Measurements from ENCODE around the gene SIX5. TPM values are rescaled to one million over a fixed set of nuclear protein-coding genes. Genes with fewer than 3 reads are reported as not detected.
A peak's percentile ranks its signal among the peaks of the same experiment; 100 is the strongest.

The SIX5 gene
- total and polyA plus RNA-seq, 2 experiments from 2014 or later = 15.6 to 17.0 TPM

DNA sequence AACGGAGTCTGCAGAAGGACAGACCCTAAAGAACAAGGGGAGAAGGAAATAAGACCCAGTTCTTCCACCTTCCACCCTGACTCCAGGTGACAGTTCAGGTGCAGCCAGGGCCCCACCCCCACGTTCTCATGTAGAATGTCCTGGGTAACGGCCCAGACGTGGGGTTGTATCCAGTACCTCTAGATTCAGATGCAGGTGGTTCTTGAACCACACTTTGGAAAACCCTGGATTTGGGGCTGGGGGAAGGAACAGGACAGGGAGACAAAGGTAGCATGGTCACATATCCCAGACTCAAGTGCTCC, 11.0 kb upstream of the SIX5 start:
- Histone ChIP-seq H3K4me2 (peak overlapping the region; percentile 82), H3K4me3 (no peak overlapping the region), H3K36me3 (replicated peaks; ENCODE audit: insufficient read depth, low read depth) (no peaks in the 10 kb centered on the region), H3K4me1 (ENCODE audit: insufficient read depth) (peaks cover 38% of the 10 kb centered on the region), H3K9me2 (replicated peaks; ENCODE audit: insufficient read depth) (no peaks in the 10 kb centered on the region), H3K27ac (no peak overlapping the region), H3K9me3 (ENCODE audit: low read depth) (no peaks in the 10 kb centered on the region), H3K79me2 (no peaks in the 10 kb centered on the region), H2AFZ (no peak overlapping the region), H3K27me3 (no peaks in the 10 kb centered on the region), H4K20me1 (ENCODE audit: insufficient read depth, poor library complexity, severe bottlenecking) (peaks cover 6% of the 10 kb centered on the region)
- WGBS (ENCODE audit: low lambda C conversion rate, missing lambda C conversion rate) = 60% methylated on average over 4 of the region's 4 CpGs
- DNase-seq (ENCODE audit: low spot score) = no peak
- no peak for TF ChIP-seq EZH2 (IDR thresholded peaks at IDR 0.05; ENCODE audit: borderline replicate concordance)
- TF ChIP-seq, protein P1, sequence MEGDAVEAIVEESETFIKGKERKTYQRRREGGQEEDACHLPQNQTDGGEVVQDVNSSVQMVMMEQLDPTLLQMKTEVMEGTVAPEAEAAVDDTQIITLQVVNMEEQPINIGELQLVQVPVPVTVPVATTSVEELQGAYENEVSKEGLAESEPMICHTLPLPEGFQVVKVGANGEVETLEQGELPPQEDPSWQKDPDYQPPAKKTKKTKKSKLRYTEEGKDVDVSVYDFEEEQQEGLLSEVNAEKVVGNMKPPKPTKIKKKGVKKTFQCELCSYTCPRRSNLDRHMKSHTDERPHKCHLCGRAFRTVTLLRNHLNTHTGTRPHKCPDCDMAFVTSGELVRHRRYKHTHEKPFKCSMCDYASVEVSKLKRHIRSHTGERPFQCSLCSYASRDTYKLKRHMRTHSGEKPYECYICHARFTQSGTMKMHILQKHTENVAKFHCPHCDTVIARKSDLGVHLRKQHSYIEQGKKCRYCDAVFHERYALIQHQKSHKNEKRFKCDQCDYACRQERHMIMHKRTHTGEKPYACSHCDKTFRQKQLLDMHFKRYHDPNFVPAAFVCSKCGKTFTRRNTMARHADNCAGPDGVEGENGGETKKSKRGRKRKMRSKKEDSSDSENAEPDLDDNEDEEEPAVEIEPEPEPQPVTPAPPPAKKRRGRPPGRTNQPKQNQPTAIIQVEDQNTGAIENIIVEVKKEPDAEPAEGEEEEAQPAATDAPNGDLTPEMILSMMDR (IDR thresholded peaks at IDR 0.05; ENCODE audit: poor library complexity) = no peak
- TF ChIP-seq EZH2phosphoT487 (IDR thresholded peaks at IDR 0.05; ENCODE audit: low read depth, severe bottlenecking, unreplicated experiment) = no peak

DNA sequence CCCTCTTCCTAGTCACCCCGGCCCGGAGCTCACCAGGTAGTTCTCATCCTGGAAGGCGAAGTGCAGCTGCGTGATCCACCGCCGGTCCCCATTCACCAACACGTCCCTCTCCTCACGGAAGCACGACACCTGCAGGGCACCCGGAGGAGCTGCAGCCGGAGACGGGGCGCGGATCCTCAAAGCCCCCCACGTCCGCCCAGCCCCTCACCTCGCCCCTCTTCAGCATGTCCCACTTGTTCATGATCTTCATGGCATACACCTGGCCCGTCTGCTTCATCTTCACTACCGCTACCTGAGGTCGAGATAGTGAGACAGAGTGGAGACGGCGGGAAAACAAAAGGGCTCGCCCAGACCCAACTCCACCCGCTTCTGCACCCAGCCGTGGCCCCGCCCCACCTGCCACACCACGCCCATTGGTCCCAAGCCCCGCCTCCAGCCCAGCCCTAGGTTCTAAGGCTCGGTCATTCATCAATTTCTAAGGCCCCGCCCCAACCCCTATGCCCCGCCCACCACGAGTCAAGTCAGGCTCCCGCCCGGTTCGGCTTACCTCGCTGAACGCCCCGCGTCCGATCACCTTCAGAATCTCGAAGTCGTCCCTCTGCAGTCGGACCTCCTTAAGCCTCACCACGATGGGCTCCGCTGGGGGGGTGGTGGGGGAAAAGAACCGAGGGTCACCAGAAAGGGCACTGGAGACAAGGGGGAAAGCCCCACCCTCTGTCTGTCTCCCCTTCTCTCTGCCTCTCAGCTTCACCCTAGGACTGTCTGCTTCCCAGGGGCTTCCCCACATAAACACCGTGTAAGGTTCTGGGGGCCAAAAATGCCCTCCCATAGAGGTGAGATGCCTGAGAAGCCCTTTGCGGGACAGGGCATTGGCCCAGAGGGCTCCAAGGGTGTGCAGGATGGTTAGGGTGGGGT, 10.4 kb upstream of the SIX5 start:
- H3K4me2 ChIP-seq = peak overlapping the region; percentile 82
- no peak overlapping the region for H3K27ac ChIP-seq
- WGBS (ENCODE audit: low lambda C conversion rate, missing lambda C conversion rate) = 33% methylated on average over 32 of the region's 48 CpGs

DNA sequence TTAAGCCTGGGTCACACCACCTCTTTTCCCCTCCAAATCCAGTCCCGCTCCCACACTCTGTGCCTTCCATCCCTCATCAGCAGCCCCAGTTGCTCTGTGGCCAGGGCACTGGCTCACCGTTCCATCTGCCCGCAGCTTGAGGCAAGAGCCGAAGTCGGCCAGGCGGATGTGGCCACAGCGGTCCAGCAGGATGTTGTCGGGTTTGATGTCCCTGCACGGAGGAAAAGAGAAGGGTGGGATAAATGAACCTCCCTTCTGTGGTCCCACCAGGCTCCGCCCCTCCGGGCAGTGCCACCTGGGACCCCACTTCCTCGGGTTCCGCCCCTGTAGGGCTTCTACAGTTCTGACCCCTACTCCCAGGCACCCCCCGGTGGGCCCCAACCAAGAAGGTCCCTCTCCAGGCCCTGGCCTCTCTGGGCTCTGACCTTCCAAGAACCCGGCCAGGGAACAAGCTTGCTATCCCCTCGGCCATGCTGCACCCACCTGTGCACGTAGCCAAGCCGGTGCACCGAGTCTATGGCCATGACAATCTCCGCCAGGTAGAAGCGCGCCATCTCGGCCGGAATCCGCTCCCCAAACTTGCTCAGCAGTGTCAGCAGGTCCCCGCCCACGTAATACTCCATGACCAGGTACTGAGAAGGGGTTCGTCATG, 9.1 kb upstream of the SIX5 start:
- no peaks in the 10 kb centered on the region for H3K9me2 ChIP-seq (replicated peaks; ENCODE audit: insufficient read depth)
- 97% methylated on average over 28 of the region's 28 CpGs for WGBS (ENCODE audit: low lambda C conversion rate, missing lambda C conversion rate)
- TF ChIP-seq EZH2phosphoT487 (IDR thresholded peaks at IDR 0.05; ENCODE audit: low read depth, severe bottlenecking, unreplicated experiment) = no peak
- no peak for TF ChIP-seq EZH2 (IDR thresholded peaks at IDR 0.05; ENCODE audit: borderline replicate concordance)
- TF ChIP-seq, protein P1 (IDR thresholded peaks at IDR 0.05; ENCODE audit: poor library complexity) = no peak
- H3K4me2 ChIP-seq = no peak overlapping the region
- H3K27ac ChIP-seq = no peak overlapping the region
- peaks cover 25% of the 10 kb centered on the region for H3K4me1 ChIP-seq (ENCODE audit: insufficient read depth)
- H3K79me2 ChIP-seq = no peaks in the 10 kb centered on the region
- no peaks in the 10 kb centered on the region for H3K27me3 ChIP-seq
- no peak overlapping the region for H2AFZ ChIP-seq
- no peak for DNase-seq (ENCODE audit: low spot score)
- H3K4me3 ChIP-seq = no peak overlapping the region
- H4K20me1 ChIP-seq (ENCODE audit: insufficient read depth, poor library complexity, severe bottlenecking) = peaks cover 6% of the 10 kb centered on the region
- no peaks in the 10 kb centered on the region for H3K36me3 ChIP-seq (replicated peaks; ENCODE audit: insufficient read depth, low read depth)
- no peaks in the 10 kb centered on the region for H3K9me3 ChIP-seq (ENCODE audit: low read depth)

More for the DNA sequence above, 10.4 kb upstream of the SIX5 start:
- Histone ChIP-seq H3K36me3 (replicated peaks; ENCODE audit: insufficient read depth, low read depth) (no peaks in the 10 kb centered on the region), H2AFZ (no peak overlapping the region), H3K9me3 (ENCODE audit: low read depth) (no peaks in the 10 kb centered on the region), H4K20me1 (ENCODE audit: insufficient read depth, poor library complexity, severe bottlenecking) (peaks cover 6% of the 10 kb centered on the region), H3K27me3 (no peaks in the 10 kb centered on the region), H3K9me2 (replicated peaks; ENCODE audit: insufficient read depth) (no peaks in the 10 kb centered on the region), H3K79me2 (no peaks in the 10 kb centered on the region), H3K4me3 (no peak overlapping the region), H3K4me1 (ENCODE audit: insufficient read depth) (peaks cover 38% of the 10 kb centered on the region)
- DNase-seq (ENCODE audit: low spot score) = peak; percentile 88
- TF ChIP-seq, protein P1 (IDR thresholded peaks at IDR 0.05; ENCODE audit: poor library complexity) = peak; percentile 51
- no peak for TF ChIP-seq EZH2phosphoT487 (IDR thresholded peaks at IDR 0.05; ENCODE audit: low read depth, severe bottlenecking, unreplicated experiment)

Measured in hepatocyte (in vitro differentiated cells).